ENCODE data around the gene PRKG1.

Gene PRKG1

DNA sequence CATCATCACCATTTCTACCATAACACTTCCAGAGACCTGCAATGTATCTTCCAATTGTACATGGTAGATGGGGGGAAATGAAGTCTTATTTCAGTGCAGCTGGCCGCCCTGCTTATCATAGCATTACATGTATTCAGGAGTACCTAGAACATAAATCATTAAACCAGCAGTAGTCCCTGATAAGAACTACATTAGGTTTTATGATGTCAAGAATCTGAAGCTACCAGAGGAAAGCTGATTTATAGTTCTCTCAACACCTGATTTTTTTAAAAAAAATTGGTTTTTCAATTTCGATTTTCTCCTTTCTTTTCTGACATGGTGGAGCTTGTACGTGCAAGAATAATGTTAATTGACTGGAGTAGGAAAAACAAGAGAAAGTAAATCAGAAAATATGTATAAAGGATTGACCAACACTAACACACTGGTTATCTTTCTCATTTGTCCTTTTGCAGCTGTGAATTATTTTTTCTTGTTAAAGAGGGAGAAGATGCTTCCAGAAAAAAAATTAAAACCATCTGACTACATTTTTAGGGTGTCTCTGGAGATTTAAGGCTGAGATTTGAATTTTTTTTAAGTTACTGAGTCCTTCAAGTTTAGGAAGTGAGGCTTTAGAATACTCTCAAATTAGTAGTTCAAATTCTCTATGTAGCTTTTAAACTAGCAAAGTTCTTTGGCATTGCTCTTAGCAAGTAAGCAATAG lies 566.0 kb downstream of the PRKG1 start:
- H3K27me3 ChIP-seq (ENCODE audit: control insufficient read depth, low read length) = no peaks in the 10 kb centered on the region
- no peaks in the 10 kb centered on the region for H3K9me2 ChIP-seq (replicated peaks; ENCODE audit: control insufficient read depth, low read length)
- H3K36me3 ChIP-seq (ENCODE audit: control insufficient read depth, low read length) = no peaks in the 10 kb centered on the region
- H3K27ac ChIP-seq (ENCODE audit: low read depth, low read length) = no peak overlapping the region
- H3K79me2 ChIP-seq (ENCODE audit: control insufficient read depth, low read length) = no peaks in the 10 kb centered on the region
- no peaks in the 10 kb centered on the region for H3K9me3 ChIP-seq (ENCODE audit: control insufficient read depth, insufficient read depth, low read length)
- no peak overlapping the region for H3K4me2 ChIP-seq (ENCODE audit: low read length)
- no peaks in the 10 kb centered on the region for H3F3A ChIP-seq (ENCODE audit: control insufficient read depth, insufficient read depth)
- no peak overlapping the region for H3K4me3 ChIP-seq (ENCODE audit: low read length)
- no peaks in the 10 kb centered on the region for H3K4me1 ChIP-seq (ENCODE audit: control insufficient read depth, low read length)
- TF ChIP-seq CTCF (IDR thresholded peaks at IDR 0.05; ENCODE audit: low read depth, low read length, poor library complexity, severe bottlenecking) (no peak), EZH2phosphoT487 (IDR thresholded peaks at IDR 0.05; ENCODE audit: borderline replicate concordance, low read length) (no peak)
- H4K20me1 ChIP-seq (ENCODE audit: control insufficient read depth, insufficient read depth, low read depth, low read length) = no peaks in the 10 kb centered on the region

- H3K4me1 ChIP-seq (ENCODE audit: control insufficient read depth, low read length) = no peaks in the 10 kb centered on the region
- H3K9me2 ChIP-seq (replicated peaks; ENCODE audit: control insufficient read depth, low read length) = no peaks in the 10 kb centered on the region
- H3K9me3 ChIP-seq (ENCODE audit: control insufficient read depth, insufficient read depth, low read length) = no peaks in the 10 kb centered on the region
- H3K4me3 ChIP-seq (ENCODE audit: low read length) = no peak overlapping the region
- TF ChIP-seq EZH2phosphoT487 (IDR thresholded peaks at IDR 0.05; ENCODE audit: borderline replicate concordance, low read length) (no peak), CTCF (IDR thresholded peaks at IDR 0.05; ENCODE audit: low read depth, low read length, poor library complexity, severe bottlenecking) (no peak)
- no peaks in the 10 kb centered on the region for H3F3A ChIP-seq (ENCODE audit: control insufficient read depth, insufficient read depth)
- no peaks in the 10 kb centered on the region for H4K20me1 ChIP-seq (ENCODE audit: control insufficient read depth, insufficient read depth, low read depth, low read length)
- no peak overlapping the region for H3K27ac ChIP-seq (ENCODE audit: low read depth, low read length)
- no peaks in the 10 kb centered on the region for H3K36me3 ChIP-seq (ENCODE audit: control insufficient read depth, low read length)
- H3K27me3 ChIP-seq (ENCODE audit: control insufficient read depth, low read length) = no peaks in the 10 kb centered on the region
- no peak overlapping the region for H3K4me2 ChIP-seq (ENCODE audit: low read length)
- no peaks in the 10 kb centered on the region for H3K79me2 ChIP-seq (ENCODE audit: control insufficient read depth, low read length)
Observed at GRCh38 chr10:51642581-51642980, 568.3 kb downstream of the PRKG1 start.

- H3K27ac ChIP-seq (ENCODE audit: low read depth, low read length) = no peak overlapping the region
- H3K36me3 ChIP-seq (ENCODE audit: control insufficient read depth, low read length) = no peaks in the 10 kb centered on the region
- H3K4me2 ChIP-seq (ENCODE audit: low read length) = no peak overlapping the region
- H3K27me3 ChIP-seq (ENCODE audit: control insufficient read depth, low read length) = no peaks in the 10 kb centered on the region
- no peaks in the 10 kb centered on the region for H3F3A ChIP-seq (ENCODE audit: control insufficient read depth, insufficient read depth)
- H3K79me2 ChIP-seq (ENCODE audit: control insufficient read depth, low read length) = no peaks in the 10 kb centered on the region
- H3K9me3 ChIP-seq (ENCODE audit: control insufficient read depth, insufficient read depth, low read length) = no peaks in the 10 kb centered on the region
- no peak overlapping the region for H3K4me3 ChIP-seq (ENCODE audit: low read length)
- no peaks in the 10 kb centered on the region for H3K4me1 ChIP-seq (ENCODE audit: control insufficient read depth, low read length)
- TF ChIP-seq CTCF (IDR thresholded peaks at IDR 0.05; ENCODE audit: low read depth, low read length, poor library complexity, severe bottlenecking) (no peak), EZH2phosphoT487 (IDR thresholded peaks at IDR 0.05; ENCODE audit: borderline replicate concordance, low read length) (no peak)
- no peaks in the 10 kb centered on the region for H4K20me1 ChIP-seq (ENCODE audit: control insufficient read depth, insufficient read depth, low read depth, low read length)
- H3K9me2 ChIP-seq (replicated peaks; ENCODE audit: control insufficient read depth, low read length) = no peaks in the 10 kb centered on the region
Observed at GRCh38 chr10:51643734-51644133, 569.4 kb downstream of the PRKG1 start.
